ENCODE data around the gene CYP27C1.

Gene CYP27C1

GRCh38 chr2:127220102-127220767 is at the start of gene CYP27C1:
CYP27C1 (minus strand) TSS chr2:127220299; CDS start chr2:127220270, 29 bp downstream.
- TF ChIP-seq CTCF (IDR thresholded peaks at IDR 0.05; ENCODE audit: low read depth, low read length) = no peak
- no peak within 1 kb of the TSS for H3K4me3 ChIP-seq (ENCODE audit: low read depth, low read length)

- H3K4me3 ChIP-seq (ENCODE audit: low read depth, low read length) = no peak overlapping the region
- no peak for TF ChIP-seq CTCF (IDR thresholded peaks at IDR 0.05; ENCODE audit: low read depth, low read length)
Measured at GRCh38 chr2:127261804-127262406, 41.8 kb upstream of the CYP27C1 start.

GRCh38 chr2:127259355-127259754 is 39.3 kb upstream of the CYP27C1 start:
- no peak overlapping the region for H3K4me3 ChIP-seq (ENCODE audit: low read depth, low read length)
- TF ChIP-seq CTCF (IDR thresholded peaks at IDR 0.05; ENCODE audit: low read depth, low read length) = no peak

- TF ChIP-seq CTCF (IDR thresholded peaks at IDR 0.05; ENCODE audit: low read depth, low read length) = no peak
- no peak overlapping the region for H3K4me3 ChIP-seq (ENCODE audit: low read depth, low read length)
Measured at GRCh38 chr2:127256866-127257265, 36.8 kb upstream of the CYP27C1 start.

- no peak overlapping the region for H3K4me3 ChIP-seq (ENCODE audit: low read depth, low read length)
- TF ChIP-seq CTCF (IDR thresholded peaks at IDR 0.05; ENCODE audit: low read depth, low read length) = no peak
Measured at GRCh38 chr2:127256381-127256780, 36.3 kb upstream of the CYP27C1 start.

- TF ChIP-seq CTCF (IDR thresholded peaks at IDR 0.05; ENCODE audit: low read depth, low read length) = no peak
- H3K4me3 ChIP-seq (ENCODE audit: low read depth, low read length) = no peak overlapping the region
Measured at GRCh38 chr2:127255721-127256120, 35.6 kb upstream of the CYP27C1 start.

GRCh38 chr2:127255146-127255545 is 35.0 kb upstream of the CYP27C1 start:
- no peak overlapping the region for H3K4me3 ChIP-seq (ENCODE audit: low read depth, low read length)

More at GRCh38 chr2:127255146-127255545, 35.0 kb upstream of the CYP27C1 start:
- no peak for TF ChIP-seq CTCF (IDR thresholded peaks at IDR 0.05; ENCODE audit: low read depth, low read length)

Measured in WI38 (cell line).